SU-DHL-6 (cell line): ENCODE measurements around the gene CCDC93.

Experiments
- H2AFZ ChIP-seq: fragments of 200-600 bp; sonication (generic); 2 replicates; pipeline ENCODE4 v1.6.1; 2014; ENCODE audit warnings: low read depth, mild to moderate bottlenecking, moderate library complexity, mixed read lengths, antibody characterized with exemption, low read length; ENCODE audit not compliant: severe bottlenecking
- H3F3A ChIP-seq: fragments of 200-600 bp; shearing (Covaris generic); 2 replicates; pipeline ENCODE4 v1.6.0; 2016; ENCODE audit warnings: antibody characterized with exemption, mild to moderate bottlenecking; ENCODE audit not compliant: insufficient read depth
- H3K27ac ChIP-seq: fragments of 200-600 bp; sonication (generic); 2 replicates; pipeline ENCODE4 v1.5.1; 2016; ENCODE audit warnings: low read depth, mild to moderate bottlenecking, low read length, moderate library complexity, mixed read lengths
- H3K27me3 ChIP-seq: fragments of 200-600 bp; sonication (generic), shearing (Covaris generic); 2 replicates; pipeline ENCODE4 v1.6.0; 2014; ENCODE audit warnings: mild to moderate bottlenecking, low read length
- H3K36me3 ChIP-seq: fragments of 200-600 bp; sonication (generic); 2 replicates; pipeline ENCODE4 v1.6.1; 2014; ENCODE audit warnings: mild to moderate bottlenecking, low read length, mixed read lengths
- H3K4me2 ChIP-seq: fragments of 300-600, 200-600 bp; shearing (Covaris generic), sonication (generic); 2 replicates; pipeline ENCODE4 v1.6.0; 2014; ENCODE audit warnings: low read length, low read depth, mild to moderate bottlenecking; ENCODE audit not compliant: poor library complexity, severe bottlenecking
- H3K4me3 ChIP-seq: fragments of 200-600 bp; sonication (generic); 2 replicates; pipeline ENCODE4 v1.5.1; 2014; ENCODE audit warnings: antibody characterized with exemption, low read length, mild to moderate bottlenecking, mixed read lengths; ENCODE audit not compliant: insufficient read depth, poor library complexity, severe bottlenecking
- H3K79me2 ChIP-seq: fragments of 200-600 bp; sonication (generic); 2 replicates; pipeline ENCODE4 v1.6.1; 2014; ENCODE audit warnings: mild to moderate bottlenecking, low read length, moderate library complexity; ENCODE audit not compliant: insufficient read depth
- H3K9ac ChIP-seq: fragments of 200-600 bp; sonication (generic); 2 replicates; pipeline ENCODE4 v1.7.0; 2014; ENCODE audit warnings: mild to moderate bottlenecking, low read length
- H3K9me2 ChIP-seq: fragments of 200-600 bp; sonication (generic); replicated peaks from 2 replicates; pipeline ENCODE4 v1.6.1; 2014; ENCODE audit warnings: low read length; ENCODE audit not compliant: insufficient read depth
- H3K9me3 ChIP-seq: fragments of 200-600 bp; sonication (generic); 2 replicates; pipeline ENCODE4 v1.6.1; 2014; ENCODE audit warnings: low read length, mixed read lengths; ENCODE audit not compliant: insufficient read depth
- H4K20me1 ChIP-seq: fragments of 200-600 bp; sonication (generic); 2 replicates; pipeline ENCODE4 v1.6.1; 2014; ENCODE audit warnings: low read depth, mild to moderate bottlenecking, antibody characterized with exemption, low read length, moderate library complexity, mixed read lengths
- EZH2phosphoT487 ChIP-seq: fragments of 200-600 bp; sonication (generic), shearing (Covaris generic); conservative IDR thresholded peaks from 2 replicates; pipeline ENCODE4 v1.6.1; 2018; ENCODE audit warnings: mild to moderate bottlenecking, antibody characterized with exemption, low read length, moderate library complexity, mixed read lengths
- TF ChIP-seq, protein P1 (sequence below): fragments of 200-600 bp; sonication (generic); IDR thresholded peaks from one replicate; pipeline ENCODE4 v1.5.1; 2017; ENCODE audit warnings: antibody characterized with exemption, mild to moderate bottlenecking, low read length, moderate library complexity; ENCODE audit not compliant: insufficient read depth, poor library complexity, severe bottlenecking

Gene CCDC93

DNA sequence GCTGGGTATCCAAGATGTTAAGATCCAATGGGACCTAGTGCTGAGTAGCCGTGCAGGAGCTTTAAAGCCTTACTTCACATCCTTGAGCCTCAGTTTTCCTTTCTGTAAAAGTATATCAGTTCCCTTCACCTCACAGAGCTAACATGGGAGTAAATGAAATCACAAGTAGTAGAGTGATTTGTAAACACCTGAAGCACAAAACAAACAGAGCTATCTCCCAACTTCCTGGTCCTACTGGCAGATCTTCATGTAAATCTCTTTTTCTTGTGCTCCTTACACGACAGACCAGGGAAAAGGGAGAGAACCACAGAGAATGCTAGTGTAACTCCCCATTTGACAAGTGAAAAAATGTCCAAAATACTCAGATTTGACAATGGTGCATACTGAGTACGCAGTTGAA, 17.3 kb downstream of the CCDC93 start:
- Histone ChIP-seq H3K27ac (no peak overlapping the region), H3K4me3 (no peak overlapping the region), H3K27me3 (no peaks in the 10 kb centered on the region), H3K36me3 (peaks cover 16% of the 10 kb centered on the region; the same call in 1 of the 2 replicates), H3K9me3 (no peaks in the 10 kb centered on the region), H4K20me1 (no peaks in the 10 kb centered on the region), H3K4me2 (no peak overlapping the region), H3K9ac (no peak overlapping the region), H3K79me2 (no peaks in the 10 kb centered on the region), H2AFZ (no peak overlapping the region), H3K9me2 (no peaks in the 10 kb centered on the region), H3F3A (no peaks in the 10 kb centered on the region)
- TF ChIP-seq EZH2phosphoT487 = no peak
- TF ChIP-seq, protein P1, sequence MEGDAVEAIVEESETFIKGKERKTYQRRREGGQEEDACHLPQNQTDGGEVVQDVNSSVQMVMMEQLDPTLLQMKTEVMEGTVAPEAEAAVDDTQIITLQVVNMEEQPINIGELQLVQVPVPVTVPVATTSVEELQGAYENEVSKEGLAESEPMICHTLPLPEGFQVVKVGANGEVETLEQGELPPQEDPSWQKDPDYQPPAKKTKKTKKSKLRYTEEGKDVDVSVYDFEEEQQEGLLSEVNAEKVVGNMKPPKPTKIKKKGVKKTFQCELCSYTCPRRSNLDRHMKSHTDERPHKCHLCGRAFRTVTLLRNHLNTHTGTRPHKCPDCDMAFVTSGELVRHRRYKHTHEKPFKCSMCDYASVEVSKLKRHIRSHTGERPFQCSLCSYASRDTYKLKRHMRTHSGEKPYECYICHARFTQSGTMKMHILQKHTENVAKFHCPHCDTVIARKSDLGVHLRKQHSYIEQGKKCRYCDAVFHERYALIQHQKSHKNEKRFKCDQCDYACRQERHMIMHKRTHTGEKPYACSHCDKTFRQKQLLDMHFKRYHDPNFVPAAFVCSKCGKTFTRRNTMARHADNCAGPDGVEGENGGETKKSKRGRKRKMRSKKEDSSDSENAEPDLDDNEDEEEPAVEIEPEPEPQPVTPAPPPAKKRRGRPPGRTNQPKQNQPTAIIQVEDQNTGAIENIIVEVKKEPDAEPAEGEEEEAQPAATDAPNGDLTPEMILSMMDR = no peak

DNA sequence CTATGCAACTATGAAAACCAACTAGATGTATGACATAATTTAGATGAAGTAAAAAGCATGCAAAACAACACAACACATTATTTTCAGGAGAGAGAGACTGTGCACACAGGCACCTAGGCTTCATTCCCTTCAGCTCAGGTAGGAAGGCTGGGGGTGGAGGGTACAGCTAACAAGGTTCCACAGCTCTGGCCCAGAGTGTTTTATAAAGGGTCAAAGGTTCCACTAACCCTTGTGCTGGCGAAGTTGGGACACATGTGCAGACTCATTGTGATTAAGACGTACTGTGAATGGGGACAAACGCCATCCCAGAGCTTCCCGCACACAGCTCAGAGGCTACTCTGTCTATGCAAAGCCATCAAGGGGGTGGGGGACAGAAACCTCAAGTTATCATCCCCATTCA, 19.1 kb downstream of the CCDC93 start:
- Histone ChIP-seq H3K36me3 (peaks cover 10% of the 10 kb centered on the region; the same call in 1 of the 2 replicates), H4K20me1 (no peaks in the 10 kb centered on the region)

DNA sequence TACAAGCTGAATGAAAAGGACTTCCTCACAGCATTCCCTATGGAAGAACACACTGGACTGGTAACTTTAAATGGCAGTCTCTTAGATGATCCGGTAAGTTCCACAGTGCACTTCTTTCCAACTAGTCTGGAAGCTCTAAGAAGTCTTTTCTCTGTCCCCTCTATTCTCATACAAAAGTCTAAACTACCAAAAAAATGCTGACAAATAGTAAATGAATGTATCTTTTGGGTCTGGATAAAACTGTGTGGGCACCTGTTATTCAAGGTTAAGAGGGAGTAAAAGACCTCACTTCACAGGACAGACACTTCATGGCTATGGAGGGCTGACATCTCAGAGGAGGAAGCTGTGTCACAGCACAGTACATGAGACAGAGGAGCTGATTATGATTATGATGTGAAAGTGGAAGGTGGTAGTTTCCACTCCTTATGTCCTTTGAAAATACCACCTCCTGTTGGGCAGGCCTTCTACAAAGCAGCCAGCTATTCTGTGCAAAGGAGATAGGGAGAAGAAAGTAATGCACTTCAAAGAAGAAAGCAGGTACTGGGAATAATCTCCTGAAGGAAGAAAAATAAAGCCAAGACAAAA, 23.9 kb downstream of the CCDC93 start:
- H3K9me2 ChIP-seq = no peaks in the 10 kb centered on the region
- H3K27ac ChIP-seq = no peak overlapping the region
- H4K20me1 ChIP-seq = no peaks in the 10 kb centered on the region
- no peaks in the 10 kb centered on the region for H3K27me3 ChIP-seq
- no peak overlapping the region for H2AFZ ChIP-seq
- peaks cover 8% of the 10 kb centered on the region; the same call in 1 of the 2 replicates for H3K36me3 ChIP-seq
- no peak overlapping the region for H3K4me2 ChIP-seq
- no peak overlapping the region for H3K9ac ChIP-seq
- H3K9me3 ChIP-seq = no peaks in the 10 kb centered on the region
- H3K79me2 ChIP-seq = no peaks in the 10 kb centered on the region
- no peaks in the 10 kb centered on the region for H3F3A ChIP-seq
- TF ChIP-seq EZH2phosphoT487 = no peak
- TF ChIP-seq, protein P1 = no peak
- no peak overlapping the region for H3K4me3 ChIP-seq

More for the DNA sequence above, 19.1 kb downstream of the CCDC93 start:
- H3K4me2 ChIP-seq = no peak overlapping the region
- no peaks in the 10 kb centered on the region for H3F3A ChIP-seq
- H3K27ac ChIP-seq = no peak overlapping the region
- TF ChIP-seq EZH2phosphoT487 = no peak
- TF ChIP-seq, protein P1 = no peak
- H3K4me3 ChIP-seq = no peak overlapping the region
- no peak overlapping the region for H2AFZ ChIP-seq
- H3K9me2 ChIP-seq = no peaks in the 10 kb centered on the region
- H3K9me3 ChIP-seq = no peaks in the 10 kb centered on the region
- H3K79me2 ChIP-seq = no peaks in the 10 kb centered on the region
- H3K9ac ChIP-seq = no peak overlapping the region
- H3K27me3 ChIP-seq = no peaks in the 10 kb centered on the region

GRCh38 chr2:117987121-117987520, 26.7 kb downstream of the CCDC93 start:
- H3K27me3 ChIP-seq = no peaks in the 10 kb centered on the region
- H3K36me3 ChIP-seq = peaks cover 10% of the 10 kb centered on the region; the same call in 1 of the 2 replicates
- H3K9ac ChIP-seq = no peak overlapping the region
- no peak overlapping the region for H3K4me3 ChIP-seq
- TF ChIP-seq, protein P1 = no peak
- no peak for TF ChIP-seq EZH2phosphoT487
- H3F3A ChIP-seq = no peaks in the 10 kb centered on the region
- H3K9me2 ChIP-seq = no peaks in the 10 kb centered on the region
- no peak overlapping the region for H3K4me2 ChIP-seq
- no peaks in the 10 kb centered on the region for H3K79me2 ChIP-seq
- no peaks in the 10 kb centered on the region for H4K20me1 ChIP-seq
- H2AFZ ChIP-seq = no peak overlapping the region
- H3K9me3 ChIP-seq = no peaks in the 10 kb centered on the region
- no peak overlapping the region for H3K27ac ChIP-seq
